Measurements from ENCODE around the gene GABPB1.

DNA sequence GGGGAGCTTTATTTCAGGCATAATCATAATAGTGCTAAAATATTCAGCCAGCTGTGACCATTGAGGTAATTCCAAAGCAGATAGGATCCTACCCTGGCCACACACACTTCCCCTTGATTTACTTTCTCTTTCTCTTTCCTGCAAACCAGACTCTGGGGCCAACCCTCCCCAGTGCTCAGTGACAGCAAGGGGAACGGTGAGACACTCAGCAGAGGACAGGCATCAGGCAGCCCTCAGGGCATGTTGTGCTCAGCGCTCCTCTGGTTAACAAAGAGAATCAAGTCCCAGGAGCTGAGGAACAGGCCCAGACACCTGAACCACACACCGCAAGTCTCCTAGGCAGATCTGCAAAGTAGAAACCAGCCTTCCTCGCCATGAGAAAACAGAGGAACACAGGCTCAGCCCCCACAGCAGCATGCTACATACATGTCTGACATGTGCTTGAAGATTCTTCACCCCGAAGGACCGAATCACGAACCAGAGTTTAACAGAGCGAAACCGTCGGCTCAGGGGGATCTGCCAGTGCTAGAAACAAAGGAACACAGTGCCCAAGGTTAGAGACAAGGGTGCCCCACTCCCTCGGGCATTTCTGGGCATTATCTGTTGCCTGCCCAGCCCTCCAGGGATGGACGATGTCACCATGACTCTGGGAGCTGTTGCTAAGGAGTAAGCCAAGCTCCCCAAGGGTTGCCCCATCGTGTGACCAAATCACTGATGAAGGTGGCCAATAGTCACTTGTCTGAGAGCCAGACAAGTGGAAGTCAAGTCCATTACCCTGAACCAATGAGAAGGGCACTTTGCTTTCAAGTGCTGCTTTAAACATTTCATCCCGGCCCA, 107.0 kb downstream of the GABPB1 start:
- TF ChIP-seq, protein P1, sequence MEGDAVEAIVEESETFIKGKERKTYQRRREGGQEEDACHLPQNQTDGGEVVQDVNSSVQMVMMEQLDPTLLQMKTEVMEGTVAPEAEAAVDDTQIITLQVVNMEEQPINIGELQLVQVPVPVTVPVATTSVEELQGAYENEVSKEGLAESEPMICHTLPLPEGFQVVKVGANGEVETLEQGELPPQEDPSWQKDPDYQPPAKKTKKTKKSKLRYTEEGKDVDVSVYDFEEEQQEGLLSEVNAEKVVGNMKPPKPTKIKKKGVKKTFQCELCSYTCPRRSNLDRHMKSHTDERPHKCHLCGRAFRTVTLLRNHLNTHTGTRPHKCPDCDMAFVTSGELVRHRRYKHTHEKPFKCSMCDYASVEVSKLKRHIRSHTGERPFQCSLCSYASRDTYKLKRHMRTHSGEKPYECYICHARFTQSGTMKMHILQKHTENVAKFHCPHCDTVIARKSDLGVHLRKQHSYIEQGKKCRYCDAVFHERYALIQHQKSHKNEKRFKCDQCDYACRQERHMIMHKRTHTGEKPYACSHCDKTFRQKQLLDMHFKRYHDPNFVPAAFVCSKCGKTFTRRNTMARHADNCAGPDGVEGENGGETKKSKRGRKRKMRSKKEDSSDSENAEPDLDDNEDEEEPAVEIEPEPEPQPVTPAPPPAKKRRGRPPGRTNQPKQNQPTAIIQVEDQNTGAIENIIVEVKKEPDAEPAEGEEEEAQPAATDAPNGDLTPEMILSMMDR (IDR thresholded peaks at IDR 0.05), result no peak
- TF ChIP-seq EP300 (IDR thresholded peaks at IDR 0.05) (no peak), POLR2A (IDR thresholded peaks at IDR 0.05) (no peak), POLR2AphosphoS5 (IDR thresholded peaks at IDR 0.05) (no peak)

Measured in suprapubic skin (tissue), 4 donors.